WTC11 (cell line): ENCODE results near the gene FCER1G.

ENCODE experiments used
- ATF3 ChIP-seq: sonication (generic); formaldehyde crosslinking; conservative IDR thresholded peaks from 2 replicates; pipeline ENCODE4 v1.8.1; 2022; ENCODE audit warnings: mild to moderate bottlenecking, missing genetic modification reagents
- CDX4 ChIP-seq: fragments of 250-450 bp; sonication (Bioruptor Pico); IDR thresholded peaks from 2 replicates; pipeline ENCODE4 v1.9.0; 2021; ENCODE audit warnings: moderate library complexity, mild to moderate bottlenecking, inconsistent platforms, borderline replicate concordance
- CTCF ChIP-seq: fragments of 200-600 bp; IDR thresholded peaks from 2 replicates; pipeline ENCODE4 v1.8.0; 2022; ENCODE audit warnings: antibody characterized with exemption
- EMX1 ChIP-seq: fragments of 250-450 bp; sonication (Bioruptor Pico); IDR thresholded peaks from 2 replicates; pipeline ENCODE4 v1.8.0; 2021; ENCODE audit warnings: mild to moderate bottlenecking
- JUN ChIP-seq: sonication (generic); formaldehyde crosslinking; IDR thresholded peaks from 2 replicates; pipeline ENCODE4 v1.8.0; 2023; ENCODE audit warnings: mild to moderate bottlenecking, missing genetic modification reagents
- NFE2L1 ChIP-seq: sonication (generic); formaldehyde crosslinking; IDR thresholded peaks from 2 replicates; pipeline ENCODE4 v1.8.1; 2023; ENCODE audit warnings: missing genetic modification reagents
- NR3C1 ChIP-seq: sonication (generic); formaldehyde crosslinking; conservative IDR thresholded peaks from 2 replicates; pipeline ENCODE4 v1.8.1; 2023; ENCODE audit warnings: low read depth, mild to moderate bottlenecking, missing genetic modification reagents
- OVOL2 ChIP-seq: fragments of 250-450 bp; sonication (Bioruptor Pico); IDR thresholded peaks from 2 replicates; pipeline ENCODE4 v1.9.0; 2021; ENCODE audit warnings: mild to moderate bottlenecking, borderline replicate concordance
- TEAD4 ChIP-seq: sonication (generic); formaldehyde crosslinking; IDR thresholded peaks from 2 replicates; pipeline ENCODE4 v1.8.0; 2022; ENCODE audit warnings: mild to moderate bottlenecking, missing genetic modification reagents

- TF ChIP-seq CTCF (no peak), EMX1 (CRISPR knock-in tag) (no peak), JUN (CRISPR knock-in tag) (no peak), NFE2L1 (CRISPR knock-in tag) (no peak), CDX4 (CRISPR knock-in tag) (no peak), TEAD4 (CRISPR knock-in tag) (no peak), ATF3 (no peak), OVOL2 (CRISPR knock-in tag) (no peak), NR3C1 (CRISPR knock-in tag) (no peak)
Observed at GRCh38 chr1:161171696-161172095, 43.4 kb upstream of the FCER1G start.
